K562 (cell line): ENCODE measurements around the gene RAPGEF5. TPM values are rescaled to one million over a fixed set of nuclear protein-coding genes. Genes with fewer than 3 reads are reported as not detected.

Experiments used
- ATAC-seq: fragments of 200-7000 bp; cut with Tn5 transposase; 3 replicates; pipeline ENCODE4 v1.9.1; 2020; ENCODE audit warnings: moderate library complexity
- BruUV-seq: library from RNA; stranded (reverse); fragments of 400-500 nt; replicated peaks from 2 replicates; lab custom pipeline; 2021; lab: Mats Ljungman, UMichigan
- CTCF ChIA-PET: fragments of 300-600 bp; formaldehyde crosslinking; extraction: SDS; loops from one replicate; lab custom pipeline; 2021; ENCODE audit warnings: low intra/inter-chr PET ratio; lab: Yijun Ruan, JAX
- POLR2A ChIA-PET: fragments of 300-600, 350-650 bp; sonication (Branson Sonifier 250); formaldehyde crosslinking; extraction: SDS; loops from one replicate; lab custom pipeline; 2021; ENCODE audit warnings: antibody characterized with exemption, inconsistent platforms; lab: Yijun Ruan, JAX
- DNase-seq, 4 experiments: peaks; one replicate each; pipeline versions ENCODE4 v3.0.0 to v3.0.0-alpha.2; 2011 to 2018; ENCODE audit warnings: low spot score in 3 of 4, mixed read lengths in 3 of 4; ENCODE audit errors: extremely low read depth in 1 of 4
- FAIRE-seq: peaks from 2 replicates; lab custom pipeline; 2011; peaks lifted over from hg19 to GRCh38; lab: Jason Lieb, UNC
- H2AFZ ChIP-seq: 2 replicates; pipeline ENCODE4 v1.6.0; 2011; ENCODE audit warnings: low read depth, low read length, control low read depth, inconsistent platforms
- H3K27ac ChIP-seq: fragments of 200-600 bp; 3 replicates; pipeline ENCODE4 v1.8.0; 2011; ENCODE audit warnings: low read depth, mild to moderate bottlenecking, control low read depth, inconsistent platforms, low read length, moderate library complexity, mixed read lengths; ENCODE audit errors: extremely low read depth
- H3K27me3 ChIP-seq, 2 experiments: fragments of 300-600 bp in 1 of 2; 2 replicates in 1 of 2; 3 replicates in 1 of 2; pipeline versions ENCODE4 v1.6.0 to v1.8.0; 2011; ENCODE audit warnings: inconsistent platforms in 2 of 2, low read length in 2 of 2, mild to moderate bottlenecking in 1 of 2, mixed read lengths in 1 of 2, moderate library complexity in 1 of 2; ENCODE audit not compliant: control insufficient read depth in 2 of 2, insufficient read depth in 2 of 2
- H3K36me3 ChIP-seq: fragments of 300-600 bp; 3 replicates; pipeline ENCODE4 v1.8.0; 2011; ENCODE audit warnings: mild to moderate bottlenecking, low read length, inconsistent platforms; ENCODE audit not compliant: control insufficient read depth, insufficient read depth
- H3K4me1 ChIP-seq, 2 experiments: fragments of 200-600 bp in 1 of 2; replicated peaks in 1 of 2; 2 replicates in 1 of 2; 3 replicates in 1 of 2; pipeline versions ENCODE4 v1.5.1 to v1.8.0; 2011; ENCODE audit warnings: inconsistent platforms in 2 of 2, low read length in 2 of 2, mild to moderate bottlenecking in 1 of 2, mixed read lengths in 1 of 2, moderate library complexity in 1 of 2; ENCODE audit not compliant: control insufficient read depth in 2 of 2, insufficient read depth in 2 of 2
- H3K4me2 ChIP-seq: 2 replicates; pipeline ENCODE4 v1.6.1; 2011; ENCODE audit warnings: low read length, control low read depth, inconsistent platforms, mixed read lengths; ENCODE audit not compliant: insufficient read depth
- H3K4me3 ChIP-seq: fragments of 200-600 bp; sonication (generic), shearing (Covaris generic); 2 replicates; pipeline ENCODE4 v1.5.1; 2016; ENCODE audit warnings: control low read depth, inconsistent platforms
- H3K79me2 ChIP-seq: fragments of 200-600 bp; 3 replicates; pipeline ENCODE4 v1.8.0; 2011; ENCODE audit warnings: low read length, inconsistent platforms; ENCODE audit not compliant: control insufficient read depth, insufficient read depth
- H3K9ac ChIP-seq, 2 experiments: 2 replicates each; pipeline versions ENCODE4 v1.6.0 to v1.6.1; 2011; ENCODE audit warnings: low read depth in 2 of 2, low read length in 2 of 2, control low read depth in 1 of 2, inconsistent platforms in 1 of 2, mild to moderate bottlenecking in 1 of 2, mixed read lengths in 1 of 2; ENCODE audit not compliant: insufficient read depth in 1 of 2
- H3K9me1 ChIP-seq: one replicate; pipeline ENCODE4 v1.6.0; 2011; ENCODE audit warnings: inconsistent platforms, mild to moderate bottlenecking, low read length, moderate library complexity; ENCODE audit not compliant: control insufficient read depth, insufficient read depth
- H3K9me3 ChIP-seq: replicated peaks from 2 replicates; pipeline ENCODE4 v1.5.1; 2011; ENCODE audit warnings: low read depth, low read length, inconsistent platforms; ENCODE audit not compliant: control insufficient read depth, insufficient read depth
- H4K20me1 ChIP-seq: replicated peaks from 2 replicates; pipeline ENCODE4 v1.6.1; 2011; ENCODE audit warnings: low read length, inconsistent platforms, mixed read lengths; ENCODE audit not compliant: control insufficient read depth, insufficient read depth
- HEY1 ChIP-seq: fragments of 250-450 bp; sonication (Bioruptor Pico); IDR thresholded peaks from 2 replicates; pipeline ENCODE4 v1.5.0; 2020; ENCODE audit warnings: mild to moderate bottlenecking, moderate library complexity, borderline replicate concordance
- MXI1 ChIP-seq: IDR thresholded peaks from 2 replicates; pipeline ENCODE4 v1.6.1; 2011; ENCODE audit warnings: low read depth, mild to moderate bottlenecking, improper control_type of control experiment, low read length
- MYNN ChIP-seq, 2 experiments: sonication (generic); formaldehyde crosslinking in 1 of 2; IDR thresholded peaks; 2 replicates each; pipeline versions ENCODE4 v1.5.0 to v1.6.1; 2016 to 2020; ENCODE audit warnings: antibody characterized with exemption in 1 of 2, missing genetic modification reagents in 1 of 2
- NFE2L1 ChIP-seq: fragments of 450-650 bp; IDR thresholded peaks from 2 replicates; pipeline ENCODE4 v1.6.1; 2016; ENCODE audit warnings: missing genetic modification characterization, low read depth, mild to moderate bottlenecking, missing compliant biosample characterization, moderate library complexity, borderline replicate concordance
- PPARD ChIP-seq: fragments of 250-450 bp; sonication (Bioruptor Pico); IDR thresholded peaks from 2 replicates; pipeline ENCODE4 v1.8.0; 2022; ENCODE audit warnings: inconsistent platforms, mild to moderate bottlenecking, moderate library complexity
- TGIF2 ChIP-seq: sonication (generic); formaldehyde crosslinking; IDR thresholded peaks from 2 replicates; pipeline ENCODE4 v1.8.1; 2022; ENCODE audit warnings: mild to moderate bottlenecking, missing genetic modification reagents, moderate library complexity
- ZNF232 ChIP-seq: sonication (generic); formaldehyde crosslinking; IDR thresholded peaks from 2 replicates; pipeline ENCODE4 v1.8.0; 2022; ENCODE audit warnings: mild to moderate bottlenecking, missing genetic modification reagents
- ZNF75A ChIP-seq: fragments of 450-650 bp; formaldehyde crosslinking; IDR thresholded peaks from 2 replicates; pipeline ENCODE4 v1.4.0; 2020; ENCODE audit warnings: mild to moderate bottlenecking
- WGBS: fragments of 100-300 bp; shearing (Covaris generic); methylation state at CpG from one replicate; pipeline ENCODE4 v1.1.6; 2016; ENCODE audit warnings: low coverage, mixed read lengths; ENCODE audit not compliant: insufficient coverage; ENCODE audit errors: missing lambda C conversion rate; 5-methylcytosine and 5-hydroxymethylcytosine counted together
- in situ Hi-C: fragments of 300-500 bp; cut with MboI; formaldehyde crosslinking; loops from 4 replicates; pipeline ENCODE4 v1.15.0; 2018; ENCODE audit warnings: inconsistent platforms, mixed read lengths
- intact Hi-C: fragments of 100-400 bp; cut with micrococcal nuclease; formaldehyde crosslinking; loops from 2 replicates; pipeline ENCODE4 v1.14.2; 2022
- polyA plus RNA-seq, 8 experiments: library from polyadenylated mRNA; depleted of rRNA in 4 of 8; stranded (reverse) in 5 of 8; unstranded in 3 of 8; fragments of >200 nt; fragmentation: Nextera tagmentation in 2 of 8; fragmentation: Illumina TruSeq in 1 of 8; extraction: Ambion mirVana in 2 of 8; extraction: Trizol in 1 of 8; gene quantifications; 2 replicates each; pipeline versions ENCODE4 v1.2.1 to v1.2.3, GENCODE V29; 2011 to 2014; ENCODE audit warnings: inconsistent platforms in 1 of 8, missing spikeins in 1 of 8
- total RNA-seq, 7 experiments: library from RNA; depleted of rRNA in 6 of 7; stranded (reverse); fragments of >200 nt in 6 of 7; fragmentation: Illumina TruSeq in 2 of 7; extraction: Trizol in 2 of 7; gene quantifications; 2 replicates each; pipeline versions ENCODE4 v1.2.1 to v1.2.3, GENCODE V29; 2011 to 2021; ENCODE audit warnings: low replicate concordance in 1 of 7

Gene RAPGEF5
- total and polyA plus RNA-seq, 9 of the 15 experiments (the other 6 are each of a cell fraction or from before 2014, with no cell fraction given), result 0.39 to 2.0 (median 1.1) TPM

GRCh38 chr7:22404421-22405023 is 47.6 kb upstream of the RAPGEF5 start:
- Histone ChIP-seq H3K27ac (no peak overlapping the region), H3K27me3 (no peaks in the 10 kb centered on the region), H3K36me3 (no peaks in the 10 kb centered on the region), H4K20me1 (no peaks in the 10 kb centered on the region), H3K9ac (no peak overlapping the region), H3K9me3 (no peaks in the 10 kb centered on the region), H3K4me1 (peaks cover 4 to 16% of the 10 kb centered on the region in 2 experiments; a peak in 3 of 5 replicates), H3K79me2 (no peaks in the 10 kb centered on the region), H3K4me3 (no peak overlapping the region)
- no peak for ATAC-seq
- ChIA-PET CTCF (interaction anchor here (0.6 kb wide), 1 partner anchor 296 kb away, joined by 4 read pairs; no protein-coding TSS in a partner anchor), POLR2A (interaction anchor here (0.7 kb wide), 1 partner anchor 29 kb away, joined by 3 read pairs; no protein-coding TSS in a partner anchor)
- intact Hi-C loops, result no loop called here
- in situ Hi-C loops, result no loop called here
- BruUV-seq, result no TSS peak
- no peak for TF ChIP-seq HEY1
- TF ChIP-seq MYNN (IDR thresholded peaks at IDR 0.05), result no peak
- TF ChIP-seq MYNN (CRISPR knock-in tag; IDR thresholded peaks at IDR 0.05), result no peak
- TF ChIP-seq NFE2L1 (tag), result no peak
- TF ChIP-seq ZNF232, result no peak
- TF ChIP-seq TGIF2 (CRISPR knock-in tag), result no peak
- TF ChIP-seq ZNF75A (CRISPR knock-in tag), result no peak
- TF ChIP-seq MXI1, result no peak
- TF ChIP-seq PPARD (CRISPR knock-in tag), result no peak
- TF ChIP-seq, all 486 proteins: peak for 0
- FAIRE-seq (no peak), DNase-seq (no peak)
- Histone ChIP-seq H3K4me2 (no peak overlapping the region), H2AFZ (no peak overlapping the region), H3K9me1 (no peaks in the 10 kb centered on the region)
- WGBS, result 60% methylated on average over 3 of the region's 3 CpGs
